Measurements from ENCODE around the gene ANKRD12.

DNA sequence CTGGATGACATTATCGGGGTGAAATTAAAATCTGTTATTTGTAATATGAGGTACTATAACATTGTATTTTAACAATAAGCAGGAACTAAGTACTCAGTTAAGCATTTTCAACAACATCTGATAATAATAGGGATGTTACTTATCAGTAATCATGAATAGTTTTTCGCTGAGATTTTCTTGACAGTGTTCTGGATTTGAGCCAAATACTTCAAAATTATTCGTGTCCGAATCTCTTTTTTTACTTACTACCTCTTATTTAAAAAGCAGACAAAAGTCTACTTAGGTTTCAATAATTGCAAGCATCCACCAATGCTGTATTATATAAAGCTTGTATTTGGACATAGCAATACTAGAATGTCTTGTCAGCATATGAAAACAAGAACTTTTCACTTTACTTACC is 6.4 kb upstream of the ANKRD12 start:
- TF ChIP-seq, protein P1, sequence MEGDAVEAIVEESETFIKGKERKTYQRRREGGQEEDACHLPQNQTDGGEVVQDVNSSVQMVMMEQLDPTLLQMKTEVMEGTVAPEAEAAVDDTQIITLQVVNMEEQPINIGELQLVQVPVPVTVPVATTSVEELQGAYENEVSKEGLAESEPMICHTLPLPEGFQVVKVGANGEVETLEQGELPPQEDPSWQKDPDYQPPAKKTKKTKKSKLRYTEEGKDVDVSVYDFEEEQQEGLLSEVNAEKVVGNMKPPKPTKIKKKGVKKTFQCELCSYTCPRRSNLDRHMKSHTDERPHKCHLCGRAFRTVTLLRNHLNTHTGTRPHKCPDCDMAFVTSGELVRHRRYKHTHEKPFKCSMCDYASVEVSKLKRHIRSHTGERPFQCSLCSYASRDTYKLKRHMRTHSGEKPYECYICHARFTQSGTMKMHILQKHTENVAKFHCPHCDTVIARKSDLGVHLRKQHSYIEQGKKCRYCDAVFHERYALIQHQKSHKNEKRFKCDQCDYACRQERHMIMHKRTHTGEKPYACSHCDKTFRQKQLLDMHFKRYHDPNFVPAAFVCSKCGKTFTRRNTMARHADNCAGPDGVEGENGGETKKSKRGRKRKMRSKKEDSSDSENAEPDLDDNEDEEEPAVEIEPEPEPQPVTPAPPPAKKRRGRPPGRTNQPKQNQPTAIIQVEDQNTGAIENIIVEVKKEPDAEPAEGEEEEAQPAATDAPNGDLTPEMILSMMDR (IDR thresholded peaks at IDR 0.05), result no peak
- no peak for TF ChIP-seq POLR2A (IDR thresholded peaks at IDR 0.05)
